ENCODE measurements around the gene DIS3L2.
"Not testable (repeated sequence)": the region's sequence is repeated elsewhere in the genome, so short reads cannot be mapped to it uniquely, and the experiment has no call there.

DIS3L2 gene

DNA sequence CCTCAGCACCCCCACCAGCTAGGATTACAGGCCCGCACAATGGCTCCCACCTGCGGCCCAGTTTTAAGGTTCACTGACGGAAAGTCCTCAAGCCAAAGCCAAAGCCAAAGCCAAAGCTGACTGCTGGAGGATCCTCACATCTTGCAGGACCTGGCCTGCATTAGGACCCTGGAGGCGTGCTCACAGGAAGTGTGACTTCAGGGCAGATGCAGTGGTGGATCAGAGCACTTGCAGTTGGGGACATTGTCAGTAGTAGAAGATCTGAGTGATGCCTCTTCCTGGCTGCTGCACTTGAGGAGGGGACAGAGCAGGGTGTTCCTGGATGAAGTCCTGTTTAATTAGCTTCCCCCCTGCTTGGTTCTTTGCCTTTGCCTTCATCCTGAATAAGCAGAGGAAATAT, 348.1 kb downstream of the DIS3L2 start:
- TF ChIP-seq GLIS3 (CRISPR knock-in tag; IDR thresholded peaks at IDR 0.05) = no peak
- TF ChIP-seq BACH2 (CRISPR knock-in tag; IDR thresholded peaks at IDR 0.05; ENCODE audit: borderline replicate concordance) = no peak
- no peak for TF ChIP-seq CSRNP3 (CRISPR knock-in tag; IDR thresholded peaks at IDR 0.05)
- TF ChIP-seq ISL1 (CRISPR knock-in tag; IDR thresholded peaks at IDR 0.05) = no peak
- TF ChIP-seq ZFP30 (CRISPR knock-in tag; IDR thresholded peaks at IDR 0.05) = no peak
- TF ChIP-seq CSDC2 (CRISPR knock-in tag; IDR thresholded peaks at IDR 0.05) = no peak
- TF ChIP-seq SNAI2 (CRISPR knock-in tag; IDR thresholded peaks at IDR 0.05) = no peak
- TF ChIP-seq ZFP3 (CRISPR knock-in tag; IDR thresholded peaks at IDR 0.05) = no peak
- TF ChIP-seq, protein P1, sequence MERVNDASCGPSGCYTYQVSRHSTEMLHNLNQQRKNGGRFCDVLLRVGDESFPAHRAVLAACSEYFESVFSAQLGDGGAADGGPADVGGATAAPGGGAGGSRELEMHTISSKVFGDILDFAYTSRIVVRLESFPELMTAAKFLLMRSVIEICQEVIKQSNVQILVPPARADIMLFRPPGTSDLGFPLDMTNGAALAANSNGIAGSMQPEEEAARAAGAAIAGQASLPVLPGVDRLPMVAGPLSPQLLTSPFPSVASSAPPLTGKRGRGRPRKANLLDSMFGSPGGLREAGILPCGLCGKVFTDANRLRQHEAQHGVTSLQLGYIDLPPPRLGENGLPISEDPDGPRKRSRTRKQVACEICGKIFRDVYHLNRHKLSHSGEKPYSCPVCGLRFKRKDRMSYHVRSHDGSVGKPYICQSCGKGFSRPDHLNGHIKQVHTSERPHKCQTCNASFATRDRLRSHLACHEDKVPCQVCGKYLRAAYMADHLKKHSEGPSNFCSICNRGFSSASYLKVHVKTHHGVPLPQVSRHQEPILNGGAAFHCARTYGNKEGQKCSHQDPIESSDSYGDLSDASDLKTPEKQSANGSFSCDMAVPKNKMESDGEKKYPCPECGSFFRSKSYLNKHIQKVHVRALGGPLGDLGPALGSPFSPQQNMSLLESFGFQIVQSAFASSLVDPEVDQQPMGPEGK (CRISPR knock-in tag; IDR thresholded peaks at IDR 0.05; ENCODE audit: borderline replicate concordance) = no peak
- no peak for TF ChIP-seq TOX (CRISPR knock-in tag; IDR thresholded peaks at IDR 0.05; ENCODE audit: borderline replicate concordance)
- TF ChIP-seq ZC3H10 (CRISPR knock-in tag; IDR thresholded peaks at IDR 0.05) = no peak
- TF ChIP-seq ZNF8 (CRISPR knock-in tag; IDR thresholded peaks at IDR 0.05) = no peak
- no peak for TF ChIP-seq RARB (CRISPR knock-in tag; IDR thresholded peaks at IDR 0.05)
- TF ChIP-seq, protein P2, sequence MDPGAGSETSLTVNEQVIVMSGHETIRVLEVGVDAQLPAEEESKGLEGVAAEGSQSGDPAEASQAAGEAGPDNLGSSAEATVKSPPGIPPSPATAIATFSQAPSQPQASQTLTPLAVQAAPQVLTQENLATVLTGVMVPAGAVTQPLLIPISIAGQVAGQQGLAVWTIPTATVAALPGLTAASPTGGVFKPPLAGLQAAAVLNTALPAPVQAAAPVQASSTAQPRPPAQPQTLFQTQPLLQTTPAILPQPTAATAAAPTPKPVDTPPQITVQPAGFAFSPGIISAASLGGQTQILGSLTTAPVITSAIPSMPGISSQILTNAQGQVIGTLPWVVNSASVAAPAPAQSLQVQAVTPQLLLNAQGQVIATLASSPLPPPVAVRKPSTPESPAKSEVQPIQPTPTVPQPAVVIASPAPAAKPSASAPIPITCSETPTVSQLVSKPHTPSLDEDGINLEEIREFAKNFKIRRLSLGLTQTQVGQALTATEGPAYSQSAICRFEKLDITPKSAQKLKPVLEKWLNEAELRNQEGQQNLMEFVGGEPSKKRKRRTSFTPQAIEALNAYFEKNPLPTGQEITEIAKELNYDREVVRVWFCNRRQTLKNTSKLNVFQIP (CRISPR knock-in tag; IDR thresholded peaks at IDR 0.05; ENCODE audit: borderline replicate concordance, low read depth) = no peak
- no peak for TF ChIP-seq ZNF70 (CRISPR knock-in tag; IDR thresholded peaks at IDR 0.05)
- no peak for TF ChIP-seq TCF4 (CRISPR knock-in tag; IDR thresholded peaks at IDR 0.05; ENCODE audit: borderline replicate concordance)
- ATAC-seq = no peak

- TF ChIP-seq ZC3H10 (CRISPR knock-in tag; IDR thresholded peaks at IDR 0.05) (no peak), ISL1 (CRISPR knock-in tag; IDR thresholded peaks at IDR 0.05) (no peak), GLIS3 (CRISPR knock-in tag; IDR thresholded peaks at IDR 0.05) (no peak), ESRRG (CRISPR knock-in tag; IDR thresholded peaks at IDR 0.05) (no peak), ZNF8 (CRISPR knock-in tag; IDR thresholded peaks at IDR 0.05) (no peak), ZFP30 (CRISPR knock-in tag; IDR thresholded peaks at IDR 0.05) (no peak), TOX (CRISPR knock-in tag; IDR thresholded peaks at IDR 0.05; ENCODE audit: borderline replicate concordance) (no peak)
- TF ChIP-seq, protein P3, sequence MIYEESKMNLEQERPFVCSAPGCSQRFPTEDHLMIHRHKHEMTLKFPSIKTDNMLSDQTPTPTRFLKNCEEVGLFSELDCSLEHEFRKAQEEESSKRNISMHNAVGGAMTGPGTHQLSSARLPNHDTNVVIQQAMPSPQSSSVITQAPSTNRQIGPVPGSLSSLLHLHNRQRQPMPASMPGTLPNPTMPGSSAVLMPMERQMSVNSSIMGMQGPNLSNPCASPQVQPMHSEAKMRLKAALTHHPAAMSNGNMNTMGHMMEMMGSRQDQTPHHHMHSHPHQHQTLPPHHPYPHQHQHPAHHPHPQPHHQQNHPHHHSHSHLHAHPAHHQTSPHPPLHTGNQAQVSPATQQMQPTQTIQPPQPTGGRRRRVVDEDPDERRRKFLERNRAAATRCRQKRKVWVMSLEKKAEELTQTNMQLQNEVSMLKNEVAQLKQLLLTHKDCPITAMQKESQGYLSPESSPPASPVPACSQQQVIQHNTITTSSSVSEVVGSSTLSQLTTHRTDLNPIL (CRISPR knock-in tag; IDR thresholded peaks at IDR 0.05; ENCODE audit: low read depth) = no peak
- no peak for ATAC-seq
Measured at GRCh38 chr2:232310121-232310520, 348.6 kb downstream of the DIS3L2 start.

DNA sequence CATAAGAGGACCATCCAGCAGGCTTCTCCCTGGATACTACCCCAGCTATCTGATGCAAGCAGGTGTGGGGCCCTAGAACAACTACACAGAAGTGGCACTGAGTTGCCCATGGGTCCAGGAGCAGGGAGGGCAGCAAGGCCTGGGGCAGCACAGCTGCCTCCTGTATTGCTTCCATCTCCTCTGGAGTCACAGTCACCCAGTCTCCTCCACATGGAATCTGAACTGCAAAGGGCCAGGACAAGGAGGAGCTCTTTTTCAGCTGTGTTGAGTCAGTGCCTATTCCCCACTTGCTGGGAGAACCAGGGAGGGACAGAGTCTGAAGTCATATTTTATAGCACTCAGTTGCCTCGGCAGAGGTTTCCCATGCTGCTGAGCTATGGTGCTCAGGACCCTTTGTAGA, 349.2 kb downstream of the DIS3L2 start:
- ATAC-seq = no peak
- no peak for TF ChIP-seq RARB (CRISPR knock-in tag; IDR thresholded peaks at IDR 0.05)
- no peak for TF ChIP-seq ZNF565 (CRISPR knock-in tag; conservative IDR thresholded peaks at IDR 0.05; ENCODE audit: low read depth)
- TF ChIP-seq ZNF8 (CRISPR knock-in tag; IDR thresholded peaks at IDR 0.05) = no peak
- TF ChIP-seq ESRRG (CRISPR knock-in tag; IDR thresholded peaks at IDR 0.05) = no peak
- TF ChIP-seq TCF4 (CRISPR knock-in tag; IDR thresholded peaks at IDR 0.05; ENCODE audit: borderline replicate concordance) = no peak
- no peak for TF ChIP-seq ZNF70 (CRISPR knock-in tag; IDR thresholded peaks at IDR 0.05)
- no peak for TF ChIP-seq ISL1 (CRISPR knock-in tag; IDR thresholded peaks at IDR 0.05)
- TF ChIP-seq SNAI2 (CRISPR knock-in tag; IDR thresholded peaks at IDR 0.05) = no peak
- TF ChIP-seq GLIS3 (CRISPR knock-in tag; IDR thresholded peaks at IDR 0.05) = no peak
- no peak for TF ChIP-seq CSRNP3 (CRISPR knock-in tag; IDR thresholded peaks at IDR 0.05)
- TF ChIP-seq BACH2 (CRISPR knock-in tag; IDR thresholded peaks at IDR 0.05; ENCODE audit: borderline replicate concordance) = no peak
- TF ChIP-seq, protein P1 (CRISPR knock-in tag; IDR thresholded peaks at IDR 0.05; ENCODE audit: borderline replicate concordance) = no peak
- TF ChIP-seq CSDC2 (CRISPR knock-in tag; IDR thresholded peaks at IDR 0.05) = no peak

GRCh38 chr2:232313645-232314044, 352.1 kb downstream of the DIS3L2 start:
- ATAC-seq = not testable (repeated sequence)

Data from SK-N-SH treated with all-trans-retinoic acid at 6 μM for 48 hours (cell line).